GM10847 (cell line): Measurements from ENCODE around the gene NTM.

Source experiments
- POLR2A ChIP-seq: IDR thresholded peaks from 2 replicates; pipeline ENCODE4 v1.6.1; 2011; ENCODE audit not compliant: insufficient read length; ENCODE audit errors: extremely low read depth

Gene NTM

DNA sequence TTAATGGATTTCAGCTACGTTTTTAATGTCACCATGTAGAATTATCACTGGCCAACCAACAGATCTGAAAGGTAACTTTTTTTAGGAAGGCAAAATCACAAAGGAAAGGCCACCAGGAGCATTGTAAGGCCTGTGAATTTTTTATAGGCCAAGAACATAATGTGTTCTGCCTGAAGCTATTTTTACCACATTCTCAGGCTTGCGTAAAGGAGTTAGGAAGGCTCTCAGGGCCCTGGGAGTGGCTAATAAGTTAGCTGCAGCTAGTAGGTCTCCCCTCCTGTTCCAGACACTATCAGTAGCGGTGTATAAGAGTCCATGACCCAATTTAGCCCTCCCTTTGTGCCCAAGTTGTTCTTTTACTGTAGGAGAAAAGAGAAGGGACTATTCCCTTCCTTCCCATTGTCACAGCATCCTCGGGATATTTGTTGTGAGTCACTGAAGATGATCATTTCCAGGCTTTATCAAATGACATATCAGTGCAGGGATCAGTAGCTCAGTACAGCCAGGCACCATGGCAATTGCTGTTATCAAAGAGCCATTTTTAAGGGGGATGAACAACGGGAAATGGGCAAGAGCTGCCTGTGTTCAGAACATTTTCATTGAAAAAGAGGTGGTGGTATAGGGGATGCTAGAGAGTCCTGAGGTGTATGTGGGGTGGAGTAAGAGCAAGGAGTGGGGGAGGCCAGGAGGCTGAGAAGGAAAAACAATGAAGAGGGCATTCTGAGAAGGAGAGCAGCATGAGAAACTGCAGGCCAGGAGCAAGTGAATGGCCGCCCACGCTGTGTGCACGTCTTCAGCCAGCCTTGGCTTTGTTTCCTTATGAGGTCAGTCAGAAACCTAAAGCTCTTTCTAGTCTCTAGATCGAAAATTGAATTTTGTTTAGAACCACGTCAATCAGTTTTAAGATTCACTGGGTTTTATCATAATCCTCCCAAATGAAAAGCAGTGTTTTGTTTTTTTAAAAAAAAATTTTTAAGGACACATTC lies 940.3 kb downstream of the NTM start:
- TF ChIP-seq POLR2A: no peak

DNA sequence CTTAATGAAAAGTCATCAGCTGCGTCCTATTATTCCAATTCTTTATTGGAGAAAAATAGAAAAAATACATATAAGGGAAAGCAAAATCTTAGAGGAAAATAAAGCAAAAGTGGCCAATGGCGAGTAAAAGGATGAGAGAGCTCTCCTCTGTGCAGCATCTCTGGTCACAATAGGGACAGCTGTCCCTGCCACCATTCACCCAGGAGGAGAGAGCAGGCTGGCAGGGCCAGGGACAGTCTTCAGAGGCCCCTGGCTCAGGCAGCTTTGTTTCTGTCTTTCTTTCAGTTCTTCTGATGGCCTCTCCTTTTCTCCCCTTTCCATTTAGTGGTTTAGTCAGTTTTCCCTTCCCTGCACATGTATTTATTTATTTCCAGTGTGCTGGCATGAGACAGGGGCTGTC lies 941.3 kb downstream of the NTM start:
- no peak for TF ChIP-seq POLR2A

DNA sequence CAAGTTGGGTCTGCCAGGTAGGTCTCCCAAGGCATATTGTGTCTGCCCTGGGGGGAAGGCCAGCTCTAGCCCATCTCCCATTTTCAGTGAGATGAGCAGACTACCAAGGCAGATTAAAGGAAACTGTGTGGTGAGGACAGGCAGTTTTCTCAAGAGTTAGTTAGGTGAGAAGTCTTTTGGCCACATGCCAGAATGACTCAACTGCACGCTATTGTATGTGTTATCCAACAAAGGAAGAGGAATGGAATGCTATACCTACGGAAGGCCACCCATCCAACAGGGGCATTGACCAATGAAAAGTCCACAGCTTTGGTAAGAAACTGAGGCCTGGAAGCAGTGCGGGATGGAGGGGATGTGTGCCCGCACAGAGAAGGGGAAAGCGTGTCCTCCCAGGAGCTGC lies 941.7 kb downstream of the NTM start:
- TF ChIP-seq POLR2A: no peak

DNA sequence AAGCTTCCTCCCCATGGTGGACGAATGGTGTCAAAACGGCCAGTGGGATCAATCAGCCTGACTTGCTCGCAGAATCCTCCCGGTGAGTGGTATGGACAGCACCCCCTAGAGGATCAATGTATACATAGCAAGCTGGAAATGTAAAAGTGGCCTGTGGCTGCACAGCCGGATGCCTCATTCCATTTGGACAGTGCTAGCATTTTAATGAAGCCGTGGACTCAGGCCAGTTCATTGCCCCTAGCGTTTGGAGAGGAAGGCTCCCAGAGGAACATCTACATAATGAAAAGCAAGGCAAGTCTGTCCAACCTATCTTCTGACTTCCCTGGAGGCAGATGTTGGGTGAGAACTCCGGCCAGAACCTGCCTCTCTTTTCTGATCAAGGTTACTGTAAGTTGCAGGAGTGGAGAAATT lies 942.3 kb downstream of the NTM start:
- no peak for TF ChIP-seq POLR2A

DNA sequence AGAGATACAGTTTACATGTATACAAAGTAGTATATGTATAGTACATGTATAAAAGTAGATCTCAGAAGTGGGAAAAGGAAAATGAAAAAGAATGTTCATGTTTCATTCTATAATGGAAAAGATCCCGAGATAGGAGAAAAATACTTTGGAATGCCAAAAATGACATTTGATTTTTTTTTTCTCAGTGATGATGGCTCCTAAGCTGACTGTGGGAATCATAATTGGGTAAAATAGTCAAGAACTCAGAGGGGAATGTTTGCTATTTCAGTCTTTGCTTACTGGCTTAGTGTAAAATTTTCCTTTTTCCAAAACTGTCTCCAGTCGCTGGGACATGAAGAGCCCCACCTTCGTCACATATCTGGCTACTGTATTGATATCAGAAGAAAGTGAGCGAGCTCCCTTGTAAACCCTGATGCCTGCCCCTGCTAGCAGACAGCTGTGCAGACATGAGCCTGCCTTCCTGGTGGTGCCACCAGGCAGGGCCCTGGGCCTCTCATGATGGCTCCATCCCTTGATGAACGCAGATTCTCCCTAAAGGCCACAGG lies 944.6 kb downstream of the NTM start:
- TF ChIP-seq POLR2A: no peak

DNA sequence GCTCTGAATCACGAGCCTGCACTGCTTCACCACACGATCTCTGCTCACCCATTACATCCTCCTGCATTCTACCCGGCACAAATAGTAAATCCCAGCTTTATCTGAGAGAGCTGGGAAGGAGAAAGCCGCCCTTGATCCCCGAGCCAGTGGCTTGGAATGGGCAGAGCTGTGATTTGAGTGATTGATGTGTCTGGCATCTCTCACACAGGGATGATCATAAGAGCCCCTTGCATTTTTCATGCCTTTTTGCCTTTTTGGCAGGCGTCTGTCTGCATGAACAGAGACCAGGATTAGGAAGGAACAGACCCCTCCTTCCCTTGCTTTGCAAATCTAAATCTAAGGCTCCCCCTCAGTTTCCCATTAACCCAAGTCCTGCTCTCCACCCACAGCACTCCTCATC lies 945.3 kb downstream of the NTM start:
- TF ChIP-seq POLR2A: no peak

DNA sequence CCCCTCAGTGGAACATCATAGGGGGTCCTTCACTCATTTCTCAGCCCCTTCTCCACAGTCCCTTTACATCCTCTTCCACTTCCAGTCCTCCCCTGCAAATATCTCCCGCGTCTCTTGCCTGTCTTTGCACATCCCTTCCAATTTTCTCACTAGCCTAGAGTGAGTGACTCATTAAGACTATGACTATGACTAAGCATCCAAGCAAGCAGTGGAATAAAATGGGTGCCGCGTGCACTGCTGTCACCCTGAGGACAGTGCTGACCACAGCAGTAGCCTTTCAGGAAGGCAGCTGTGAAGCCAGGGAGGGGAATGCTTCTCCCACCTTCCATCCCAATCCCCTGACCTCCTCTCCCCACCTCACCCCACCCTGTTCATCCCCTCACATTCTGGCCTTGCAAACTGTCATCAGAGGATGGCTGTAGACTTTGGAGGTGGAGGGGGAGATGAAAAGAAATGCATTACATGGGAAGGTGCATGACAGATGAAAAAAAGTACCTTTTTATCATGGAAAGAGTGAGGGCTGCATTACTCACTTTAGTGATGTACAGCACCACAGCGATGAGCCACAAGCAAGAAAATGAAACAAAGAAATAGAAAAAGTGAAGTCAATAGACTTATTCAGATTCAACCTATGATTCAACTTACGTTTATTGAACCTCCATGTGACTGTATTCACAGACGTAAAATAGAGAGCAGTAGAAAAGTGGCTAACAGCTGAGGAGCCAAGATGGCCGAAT lies 948.2 kb downstream of the NTM start:
- no peak for TF ChIP-seq POLR2A

DNA sequence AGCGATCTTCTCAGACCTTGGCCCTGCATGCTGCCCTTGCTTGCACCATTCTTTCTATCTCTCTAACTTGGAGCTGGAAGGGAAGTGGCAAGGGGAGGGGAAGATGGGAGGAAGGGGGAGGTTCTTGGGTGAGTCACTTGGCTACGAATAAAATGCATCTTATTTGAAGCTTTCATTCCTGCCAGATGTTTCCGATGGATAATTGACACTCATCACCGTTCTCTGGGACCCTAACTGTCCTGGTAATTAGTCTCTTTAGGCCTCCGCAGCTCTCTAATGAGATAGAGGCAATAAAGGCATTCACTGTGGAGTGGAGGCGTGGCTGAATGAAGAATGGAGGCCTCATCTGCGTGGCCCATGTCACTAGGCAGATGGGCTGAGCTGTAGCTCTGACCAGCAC lies 960.1 kb downstream of the NTM start:
- TF ChIP-seq POLR2A: no peak

DNA sequence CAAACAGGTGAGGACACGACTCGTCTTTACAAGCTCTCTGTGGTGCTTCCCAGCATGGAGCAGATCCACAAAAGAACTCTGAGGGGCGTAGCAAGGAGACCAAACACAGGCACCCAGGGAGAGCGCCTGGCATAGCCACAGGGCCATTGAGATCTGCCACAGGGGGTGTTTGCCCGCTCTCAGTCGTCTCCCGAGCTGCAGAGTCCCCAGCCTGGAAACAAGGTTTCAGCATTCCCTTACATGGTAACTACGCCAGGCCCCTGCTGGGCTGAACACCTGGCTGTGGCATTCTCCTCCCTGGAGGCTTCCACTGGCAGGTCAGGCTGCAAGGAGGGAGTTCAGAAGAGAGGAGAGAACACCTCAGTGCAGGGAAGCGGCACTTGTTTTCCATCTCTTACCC lies 962.1 kb downstream of the NTM start:
- no peak for TF ChIP-seq POLR2A

DNA sequence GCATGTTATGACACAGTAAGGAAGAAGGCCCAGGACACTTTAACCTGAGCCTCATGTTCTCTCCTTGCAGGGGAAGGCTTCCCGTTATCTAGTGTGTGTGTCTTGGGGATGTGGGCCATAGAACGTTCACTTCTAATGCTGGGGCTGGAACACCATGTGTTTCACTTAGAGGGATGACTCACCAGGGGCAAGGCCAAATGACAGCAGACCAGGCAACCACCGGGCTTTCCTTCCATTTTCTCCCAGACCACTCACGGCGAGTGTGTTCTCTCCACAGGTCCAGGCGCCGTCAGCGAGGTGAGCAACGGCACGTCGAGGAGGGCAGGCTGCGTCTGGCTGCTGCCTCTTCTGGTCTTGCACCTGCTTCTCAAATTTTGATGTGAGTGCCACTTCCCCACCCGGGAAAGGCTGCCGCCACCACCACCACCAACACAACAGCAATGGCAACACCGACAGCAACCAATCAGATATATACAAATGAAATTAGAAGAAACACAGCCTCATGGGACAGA lies 964.4 kb downstream of the NTM start:
- no peak for TF ChIP-seq POLR2A

DNA sequence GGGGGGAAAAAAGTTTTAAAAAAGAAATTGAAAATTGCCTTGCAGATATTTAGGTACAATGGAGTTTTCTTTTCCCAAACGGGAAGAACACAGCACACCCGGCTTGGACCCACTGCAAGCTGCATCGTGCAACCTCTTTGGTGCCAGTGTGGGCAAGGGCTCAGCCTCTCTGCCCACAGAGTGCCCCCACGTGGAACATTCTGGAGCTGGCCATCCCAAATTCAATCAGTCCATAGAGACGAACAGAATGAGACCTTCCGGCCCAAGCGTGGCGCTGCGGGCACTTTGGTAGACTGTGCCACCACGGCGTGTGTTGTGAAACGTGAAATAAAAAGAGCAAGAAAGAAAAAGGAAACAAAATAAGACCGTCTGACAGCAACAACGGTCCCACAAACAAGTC lies 964.9 kb downstream of the NTM start:
- no peak for TF ChIP-seq POLR2A

DNA sequence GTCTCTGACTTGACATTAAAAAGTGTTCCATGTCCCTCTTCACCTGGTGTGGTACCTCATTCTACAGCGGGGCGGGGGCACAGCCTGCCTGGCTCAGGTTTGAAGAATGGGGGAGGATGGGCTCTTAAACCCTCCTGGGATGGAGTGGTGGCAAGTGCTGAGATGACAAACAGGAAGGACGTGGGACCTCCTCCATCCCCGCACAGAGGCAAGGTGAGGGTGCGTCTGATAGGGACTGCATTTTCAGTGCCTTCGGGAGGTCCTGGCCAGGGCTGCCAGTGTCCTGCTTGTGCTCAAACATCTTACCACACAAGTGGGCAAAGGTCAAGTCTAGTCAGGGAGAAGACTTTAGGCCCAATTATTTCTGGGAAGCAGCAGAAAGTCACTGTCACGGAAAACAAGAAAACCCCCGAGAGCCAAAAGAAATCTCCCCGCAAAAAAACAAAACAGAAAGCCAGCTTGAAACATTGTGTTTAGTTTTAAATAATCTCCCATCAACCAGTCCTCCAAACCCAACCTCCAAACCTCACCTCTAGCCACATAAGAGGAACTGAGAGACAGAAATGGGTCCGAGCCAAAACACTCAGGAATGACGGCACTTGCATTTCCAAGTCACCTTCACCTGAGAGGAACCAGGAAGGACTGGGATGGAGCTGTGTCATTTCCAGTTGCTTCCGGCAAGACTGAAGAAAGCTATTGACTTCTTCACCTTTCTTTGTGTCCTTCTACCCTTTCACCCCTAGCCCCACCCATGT lies 966.5 kb downstream of the NTM start:
- TF ChIP-seq POLR2A: no peak

DNA sequence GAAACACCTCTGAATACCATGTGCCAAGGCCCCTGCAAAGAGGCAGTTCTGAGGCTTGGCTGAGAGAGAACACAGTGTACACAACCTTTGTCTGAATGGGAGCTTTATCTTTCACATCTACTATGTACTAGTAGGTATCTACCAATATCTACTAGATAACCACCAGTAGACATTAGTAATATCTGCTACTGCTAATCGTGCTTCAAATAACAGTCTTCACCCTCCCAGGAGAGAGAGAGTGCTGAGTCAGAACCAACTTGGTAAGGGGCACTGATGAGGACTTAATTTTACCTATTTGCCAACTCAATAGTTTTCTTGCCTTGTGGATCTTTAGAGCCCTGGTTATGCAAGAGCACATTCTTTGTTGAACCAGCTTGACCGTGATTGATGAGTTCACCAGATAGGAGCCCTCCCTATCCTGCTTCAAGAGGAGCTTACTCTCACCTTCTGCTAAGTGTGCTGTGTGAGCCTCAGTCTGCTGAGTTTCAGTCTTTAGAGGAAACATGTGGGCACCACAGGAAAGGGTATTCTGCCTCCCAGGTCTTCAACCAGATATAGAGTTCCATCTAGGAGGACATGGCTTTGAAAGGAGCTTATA lies 967.5 kb downstream of the NTM start:
- no peak for TF ChIP-seq POLR2A

DNA sequence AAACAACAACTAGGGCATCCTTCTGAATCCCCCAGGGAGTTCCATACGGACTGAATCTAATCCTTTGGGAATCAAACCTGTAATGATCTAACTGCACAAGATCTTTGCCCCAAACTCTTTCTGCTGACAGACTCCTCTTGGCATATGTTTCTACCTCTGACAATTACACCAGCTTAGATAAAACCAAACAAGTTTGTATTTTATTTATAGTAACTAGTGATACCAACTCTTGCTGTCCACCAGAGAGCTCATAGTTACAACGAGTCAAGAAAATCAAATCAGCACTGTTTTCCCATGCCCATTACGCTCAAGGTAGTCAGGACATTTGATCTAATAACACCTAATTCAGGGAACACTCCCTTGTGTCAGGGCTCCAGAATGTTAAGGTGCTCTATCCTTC lies 972.0 kb downstream of the NTM start:
- TF ChIP-seq POLR2A: no peak

DNA sequence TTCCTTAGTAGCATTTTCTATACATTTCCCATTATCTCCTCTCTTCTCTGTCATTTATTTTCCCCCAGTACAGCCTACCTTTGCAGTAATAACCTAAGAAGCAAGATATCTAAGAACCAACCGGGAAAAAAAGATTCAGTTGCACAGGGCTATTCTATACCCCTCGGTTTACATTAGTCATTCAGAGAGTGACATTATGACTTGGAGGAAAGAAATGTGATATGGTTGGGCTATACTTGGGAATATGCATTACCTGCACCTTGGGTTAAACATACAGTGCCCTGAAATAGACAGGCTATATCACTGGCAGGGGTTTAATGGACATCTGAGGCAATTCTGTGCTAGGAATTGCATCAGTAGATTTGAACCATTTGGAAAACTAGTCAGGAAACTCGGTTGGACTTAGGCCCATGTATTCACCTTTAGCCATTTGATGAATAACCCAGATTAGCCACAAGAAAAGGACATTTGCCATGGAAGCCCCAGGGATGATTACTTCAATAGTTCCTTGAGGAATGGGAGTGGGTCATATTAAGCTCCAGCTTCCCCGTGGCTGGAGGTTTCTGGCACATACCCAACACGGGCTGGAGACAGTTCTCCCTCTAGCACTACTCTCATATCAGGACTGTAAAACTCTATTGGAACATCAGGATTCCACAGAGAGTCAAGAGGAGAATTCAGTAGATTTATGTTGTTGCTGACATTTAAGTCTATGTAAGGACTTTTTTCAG lies 973.2 kb downstream of the NTM start:
- no peak for TF ChIP-seq POLR2A
